NB4 (cell line): Measurements from ENCODE around the gene TRNAU1AP.
A peak's percentile ranks its signal among the peaks of the same experiment; 100 is the strongest.

Source experiments
- POLR2A ChIP-seq: IDR thresholded peaks from 2 replicates; pipeline ENCODE4 v1.6.1; 2011; ENCODE audit warnings: mild to moderate bottlenecking; ENCODE audit not compliant: insufficient read length; ENCODE audit errors: extremely low read depth
- TF ChIP-seq, protein P1 (sequence below): IDR thresholded peaks from one replicate; pipeline ENCODE4 v1.5.1; 2012; ENCODE audit warnings: low read depth, low read length

DNA sequence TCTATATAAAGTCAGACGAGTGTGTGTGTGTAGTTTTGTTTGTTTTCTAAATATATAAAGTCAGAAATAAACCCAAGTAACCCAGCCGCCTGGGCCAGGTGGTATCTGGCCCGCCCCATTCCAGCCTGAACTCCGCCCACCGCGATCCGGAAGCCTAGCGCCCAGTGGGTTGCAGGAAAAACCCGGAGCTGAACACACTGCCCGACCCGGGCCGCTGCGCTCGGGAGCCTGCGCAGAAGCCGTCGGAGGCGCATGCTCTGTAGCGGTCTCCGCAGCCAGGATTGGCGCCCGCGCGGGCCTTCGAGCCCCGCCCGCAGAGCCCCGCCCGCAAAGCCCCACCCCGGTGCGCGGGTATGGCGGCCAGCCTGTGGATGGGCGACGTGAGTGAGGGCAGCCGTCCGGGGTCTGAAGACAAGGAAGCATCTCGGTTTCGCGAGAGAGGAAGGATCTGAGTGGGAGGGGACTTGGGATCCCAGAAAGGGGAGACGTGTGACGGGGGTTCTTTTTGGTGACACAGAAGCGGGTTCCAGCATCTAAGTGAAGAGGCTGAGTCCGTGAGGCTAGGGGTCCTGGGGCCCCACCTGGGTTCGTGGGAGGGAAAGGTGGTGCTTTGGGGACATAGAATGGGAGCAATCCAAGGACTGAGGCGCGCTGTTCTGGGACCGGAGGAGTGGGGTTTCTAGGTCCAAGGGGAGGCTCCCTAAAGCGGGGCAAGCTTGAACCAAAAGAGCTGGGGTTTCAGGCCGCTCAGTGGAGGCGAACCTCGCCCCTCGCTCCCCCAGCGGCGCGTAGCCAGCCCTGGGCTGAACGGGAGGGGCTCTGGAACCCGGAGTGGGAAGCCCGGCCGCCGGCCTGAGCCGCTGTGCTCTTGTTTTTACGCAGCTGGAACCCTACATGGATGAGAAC lies at the start of gene TRNAU1AP:
- TF ChIP-seq, protein P1, sequence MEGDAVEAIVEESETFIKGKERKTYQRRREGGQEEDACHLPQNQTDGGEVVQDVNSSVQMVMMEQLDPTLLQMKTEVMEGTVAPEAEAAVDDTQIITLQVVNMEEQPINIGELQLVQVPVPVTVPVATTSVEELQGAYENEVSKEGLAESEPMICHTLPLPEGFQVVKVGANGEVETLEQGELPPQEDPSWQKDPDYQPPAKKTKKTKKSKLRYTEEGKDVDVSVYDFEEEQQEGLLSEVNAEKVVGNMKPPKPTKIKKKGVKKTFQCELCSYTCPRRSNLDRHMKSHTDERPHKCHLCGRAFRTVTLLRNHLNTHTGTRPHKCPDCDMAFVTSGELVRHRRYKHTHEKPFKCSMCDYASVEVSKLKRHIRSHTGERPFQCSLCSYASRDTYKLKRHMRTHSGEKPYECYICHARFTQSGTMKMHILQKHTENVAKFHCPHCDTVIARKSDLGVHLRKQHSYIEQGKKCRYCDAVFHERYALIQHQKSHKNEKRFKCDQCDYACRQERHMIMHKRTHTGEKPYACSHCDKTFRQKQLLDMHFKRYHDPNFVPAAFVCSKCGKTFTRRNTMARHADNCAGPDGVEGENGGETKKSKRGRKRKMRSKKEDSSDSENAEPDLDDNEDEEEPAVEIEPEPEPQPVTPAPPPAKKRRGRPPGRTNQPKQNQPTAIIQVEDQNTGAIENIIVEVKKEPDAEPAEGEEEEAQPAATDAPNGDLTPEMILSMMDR = no peak
- peak; percentile 74 for TF ChIP-seq POLR2A
